Mucosa of rectum (tissue), 2 donors: ENCODE measurements around the gene POLN.
"Not testable (repeated sequence)": the region's sequence is repeated elsewhere in the genome, so short reads cannot be mapped to it uniquely, and the experiment has no call there.

Experiments
- H3K27ac ChIP-seq, 2 donors: one replicate each; pipeline ENCODE4 v1.7.0; 2013; ENCODE audit warnings: inconsistent platforms in 2 of 2, low read depth in 2 of 2, low read length in 2 of 2
- H3K27me3 ChIP-seq, 2 donors: one replicate each; pipeline ENCODE4 v1.7.0; 2013; ENCODE audit warnings: low read length in 2 of 2; ENCODE audit not compliant: control insufficient read depth in 2 of 2, insufficient read depth in 2 of 2
- H3K36me3 ChIP-seq, 2 donors: one replicate each; pipeline ENCODE4 v1.7.0; 2013; ENCODE audit warnings: low read length in 2 of 2; ENCODE audit not compliant: control insufficient read depth in 2 of 2, insufficient read depth in 2 of 2
- H3K4me1 ChIP-seq, 2 donors: one replicate each; pipeline ENCODE4 v1.7.0; 2013; ENCODE audit warnings: low read length in 2 of 2, mild to moderate bottlenecking in 1 of 2; ENCODE audit not compliant: control insufficient read depth in 2 of 2, insufficient read depth in 2 of 2
- H3K4me3 ChIP-seq, 2 donors: one replicate each; pipeline ENCODE4 v1.7.0; 2013; ENCODE audit warnings: low read length in 2 of 2
- H3K9ac ChIP-seq, 2 donors: one replicate each; pipeline ENCODE4 v1.7.0; 2013; ENCODE audit warnings: low read length in 2 of 2, low read depth in 1 of 2, mild to moderate bottlenecking in 1 of 2
- H3K9me3 ChIP-seq, 2 donors: one replicate each; pipeline ENCODE4 v1.7.0; 2013; ENCODE audit warnings: low read length in 2 of 2; ENCODE audit not compliant: control insufficient read depth in 2 of 2
- donor health status: healthy.
- donor health status: Normal muscosa, but diverticular disease.

Gene POLN

DNA sequence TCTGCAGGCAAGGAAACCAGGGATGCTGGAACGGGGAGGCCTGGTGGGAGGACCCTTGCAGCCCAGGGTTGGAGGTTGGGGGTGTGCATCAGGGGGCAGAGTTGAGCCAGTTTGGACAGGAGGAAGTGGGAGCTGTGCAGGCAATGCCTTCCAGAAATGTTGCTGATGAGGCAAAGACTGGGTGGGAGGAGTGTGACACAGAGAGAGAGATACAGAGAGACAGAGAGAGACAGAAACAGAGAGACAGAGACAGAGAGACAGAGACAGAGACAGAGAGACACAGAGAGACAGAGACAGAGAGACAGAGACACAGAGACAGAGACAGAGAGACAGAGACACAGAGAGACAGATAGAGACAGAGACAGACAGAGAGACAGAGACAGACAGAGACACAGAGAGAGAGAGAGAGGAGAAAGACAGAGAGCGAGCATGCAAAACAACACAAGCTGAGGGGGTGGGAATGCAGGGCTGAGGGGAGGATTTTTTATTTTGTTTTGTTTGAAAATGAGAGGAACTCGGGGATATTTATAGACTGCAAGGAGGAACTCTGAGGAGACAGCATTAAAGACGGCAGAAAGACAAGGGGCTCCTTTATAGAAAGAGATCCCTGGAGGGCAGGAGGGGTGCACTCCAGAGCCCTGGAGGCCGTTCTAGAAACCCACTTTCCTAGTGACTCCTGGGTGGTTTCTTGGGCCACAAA lies 1.9 kb upstream of the POLN start:
- Histone ChIP-seq H3K36me3 (peaks cover 0 to 1% of the 10 kb centered on the region in 2 donors), H3K27me3 (no peaks in the 10 kb centered on the region), H3K9me3 (no peaks in the 10 kb centered on the region), H3K4me3 (no peak overlapping the region), H3K27ac (no peak overlapping the region), H3K9ac (no peak overlapping the region), H3K4me1 (peaks cover 22 to 33% of the 10 kb centered on the region in 2 donors)

DNA sequence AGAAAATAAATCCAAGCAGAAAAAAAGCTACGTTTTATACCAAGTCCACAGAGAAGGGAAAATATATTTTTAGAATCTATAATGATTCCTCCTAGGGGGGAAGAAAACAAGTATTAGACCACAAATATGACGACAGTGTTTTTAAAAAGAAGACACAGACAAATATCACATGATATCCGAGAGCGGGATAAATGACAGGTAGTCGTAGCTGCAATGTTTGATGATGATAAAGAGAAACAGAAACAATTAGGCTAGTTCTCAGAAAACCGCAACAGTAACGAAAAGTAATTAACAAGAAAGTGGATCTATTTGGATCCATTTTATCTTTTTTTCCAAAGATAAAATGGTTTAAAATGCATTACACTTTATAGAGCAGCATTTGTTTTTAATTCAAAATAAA lies 918 bp downstream of the POLN start:
- Histone ChIP-seq H3K36me3 (peaks cover 0 to 6% of the 10 kb centered on the region in 2 donors), H3K4me1 (peaks cover 24 to 33% of the 10 kb centered on the region in 2 donors), H3K9me3 (no peaks in the 10 kb centered on the region), H3K4me3 (peak overlapping the region; percentile 91), H3K27ac (peak overlapping the region; percentile 73 to 86), H3K27me3 (no peaks in the 10 kb centered on the region), H3K9ac (peak overlapping the region; percentile 78 to 89)

DNA sequence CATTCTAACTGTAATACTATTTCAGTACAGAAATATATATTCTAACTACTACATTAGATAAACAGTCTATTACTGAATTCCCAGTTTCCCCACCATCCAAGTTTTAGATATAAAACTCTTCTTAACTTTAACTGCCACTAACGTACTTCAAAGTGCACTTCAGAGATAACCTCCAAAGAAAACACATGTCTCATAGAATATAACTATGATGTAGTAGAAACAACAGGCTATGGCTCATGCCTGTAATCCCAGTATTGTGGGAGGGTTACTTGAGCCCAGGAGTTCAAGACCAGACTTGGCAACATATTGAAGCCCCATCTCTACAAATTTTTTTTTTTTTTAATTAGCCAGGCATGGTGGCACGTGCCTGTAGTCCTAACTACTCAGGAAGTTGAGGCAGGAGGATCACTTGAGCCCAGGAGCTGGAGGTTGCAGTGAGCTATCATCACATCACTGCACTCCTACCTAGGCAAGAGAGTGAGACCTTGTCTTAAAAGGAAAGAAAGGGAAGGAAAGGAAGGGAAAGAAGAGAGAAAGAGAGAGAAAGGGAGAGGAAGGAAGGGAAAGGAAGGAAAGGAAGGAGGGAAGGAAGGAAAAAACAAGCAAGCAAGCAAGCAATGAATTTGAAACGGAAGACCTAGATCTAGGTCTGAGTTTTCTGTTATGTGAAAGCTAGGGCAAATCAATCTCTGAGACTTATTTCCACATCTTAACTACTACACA lies 4.8 kb downstream of the POLN start:
- Histone ChIP-seq H3K4me1 (peaks cover 15 to 19% of the 10 kb centered on the region in 2 donors), H3K9ac (no peak overlapping the region), H3K4me3 (no peak overlapping the region), H3K36me3 (peaks cover 11 to 19% of the 10 kb centered on the region in 2 donors), H3K27ac (no peak overlapping the region), H3K9me3 (no peaks in the 10 kb centered on the region), H3K27me3 (no peaks in the 10 kb centered on the region)

DNA sequence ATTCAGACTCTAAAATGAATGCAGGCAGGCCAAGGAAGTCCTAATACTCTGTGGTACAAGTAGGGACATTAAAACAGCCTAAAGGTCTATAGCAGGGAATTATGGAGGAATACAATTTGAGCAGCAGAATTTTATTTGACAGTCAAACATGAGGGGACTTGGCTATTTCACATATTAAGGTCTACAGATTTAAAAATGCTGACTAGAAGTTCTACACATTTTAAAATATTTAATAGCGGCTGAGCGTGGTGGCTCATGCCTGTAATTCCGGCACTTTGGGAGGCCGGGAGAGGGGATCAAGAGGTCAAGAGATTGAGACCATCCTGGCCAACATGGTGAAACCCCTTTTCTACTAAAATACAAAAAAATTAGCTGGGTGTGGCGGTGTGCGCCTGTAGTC lies 10.8 kb downstream of the POLN start:
- no peak overlapping the region for H3K4me3 ChIP-seq

DNA sequence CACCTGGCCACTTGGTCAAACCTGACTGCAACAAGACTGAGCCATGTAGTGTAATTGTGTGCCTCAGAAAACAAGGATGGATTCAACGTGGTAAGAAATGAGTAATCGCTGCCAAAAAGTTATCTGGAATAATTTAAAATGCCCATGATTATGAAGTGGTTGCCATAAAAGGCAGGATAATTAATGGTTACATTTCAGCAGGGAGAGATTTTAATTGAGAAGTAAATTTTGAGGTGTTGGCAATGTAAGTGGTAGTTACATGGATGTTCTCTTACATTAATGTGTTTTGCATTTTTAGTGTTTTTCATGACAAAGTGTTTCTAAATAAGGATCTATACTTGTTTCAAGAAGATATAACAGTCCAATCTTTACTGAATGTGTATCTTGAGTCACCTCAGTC lies 15.7 kb downstream of the POLN start:
- Histone ChIP-seq H3K4me3 (no peak overlapping the region), H3K36me3 (peaks cover 2 to 8% of the 10 kb centered on the region in 2 donors), H3K27me3 (no peaks in the 10 kb centered on the region), H3K27ac (no peak overlapping the region), H3K4me1 (no peaks in the 10 kb centered on the region), H3K9ac (no peak overlapping the region), H3K9me3 (no peaks in the 10 kb centered on the region)

More for the DNA sequence above, 10.8 kb downstream of the POLN start:
- Histone ChIP-seq H3K9ac (no peak overlapping the region), H3K27ac (no peak overlapping the region), H3K36me3 (peaks cover 11 to 16% of the 10 kb centered on the region in 2 donors), H3K4me1 (no peaks in the 10 kb centered on the region), H3K9me3 (no peaks in the 10 kb centered on the region), H3K27me3 (no peaks in the 10 kb centered on the region)

DNA sequence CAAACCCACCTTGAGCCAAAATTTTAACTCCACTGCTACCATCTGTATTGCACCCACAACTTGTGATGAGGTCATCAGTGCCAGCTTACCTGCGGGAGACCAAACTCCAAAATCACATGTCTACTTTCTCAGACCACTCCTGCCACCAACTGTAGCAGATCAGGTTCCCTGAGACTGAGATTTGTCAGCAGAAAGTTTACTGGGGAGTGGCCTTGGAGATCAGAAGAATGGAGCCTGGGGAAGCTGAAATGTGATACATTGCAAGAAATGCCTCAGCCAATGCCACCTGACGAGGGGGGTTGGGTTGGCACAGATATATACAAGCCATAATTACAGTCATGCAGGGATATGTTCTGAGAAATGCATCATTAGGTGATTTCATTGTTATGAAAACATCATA lies 19.1 kb downstream of the POLN start:
- H3K4me1 ChIP-seq, result no peaks in the 10 kb centered on the region
- H3K27me3 ChIP-seq, result no peaks in the 10 kb centered on the region
- H3K9me3 ChIP-seq, result no peaks in the 10 kb centered on the region
- peaks cover 2 to 8% of the 10 kb centered on the region in 2 donors for H3K36me3 ChIP-seq
- H3K9ac ChIP-seq, result no peak overlapping the region
- no peak overlapping the region for H3K27ac ChIP-seq
- no peak overlapping the region for H3K4me3 ChIP-seq

DNA sequence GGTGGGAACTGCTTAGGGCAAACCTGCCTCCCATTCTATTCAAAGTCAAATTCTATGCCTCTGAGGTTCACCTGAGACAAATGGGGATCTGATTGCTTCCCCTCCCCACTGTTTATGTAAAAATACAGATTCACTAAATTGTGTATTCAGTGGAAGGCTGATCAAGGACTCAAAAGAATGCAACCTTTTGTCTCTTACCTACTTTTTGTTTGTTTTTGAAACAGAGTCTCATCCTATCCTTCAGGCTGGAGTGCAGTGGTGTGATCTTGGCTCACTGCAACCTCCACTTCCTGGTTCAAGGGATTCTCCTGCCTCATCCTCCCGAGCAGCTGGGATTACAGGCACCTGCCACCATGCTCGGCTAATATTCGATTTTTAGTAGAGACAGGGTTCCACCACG lies 20.5 kb downstream of the POLN start:
- H3K4me1 ChIP-seq, H3K9ac ChIP-seq, H3K27me3 ChIP-seq, H3K4me3 ChIP-seq, H3K36me3 ChIP-seq, H3K9me3 ChIP-seq, H3K27ac ChIP-seq: not testable (repeated sequence)

DNA sequence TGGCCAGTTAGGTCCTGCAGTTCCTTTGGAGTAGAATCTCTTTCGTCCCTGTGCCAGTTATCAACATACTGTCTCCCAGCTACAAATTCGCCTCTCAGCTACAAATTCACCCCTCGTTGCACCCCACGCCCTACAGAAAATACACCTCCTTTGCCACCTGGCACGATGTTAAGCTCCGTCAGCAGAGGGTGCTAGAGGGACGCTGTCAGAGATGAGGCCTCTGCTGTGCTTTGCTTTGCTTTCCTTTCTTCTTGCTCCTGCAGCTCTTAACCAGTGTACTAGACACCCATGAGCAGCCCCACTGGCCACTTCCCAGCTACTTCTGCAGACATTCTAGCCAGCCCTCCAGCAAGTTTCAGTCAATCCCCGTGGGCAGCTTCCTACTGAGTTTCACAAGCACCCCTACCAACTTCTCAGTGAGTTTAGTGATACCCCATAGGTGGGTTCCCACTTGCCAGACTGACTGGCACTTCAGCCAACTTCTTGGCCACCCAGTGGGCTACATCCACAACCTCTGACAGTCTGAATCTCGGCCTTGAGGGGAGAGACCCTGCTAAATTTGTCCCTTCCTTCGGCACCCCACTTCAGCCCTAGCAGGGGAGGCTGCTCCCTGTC lies 21.8 kb downstream of the POLN start:
- no peak overlapping the region for H3K27ac ChIP-seq
- peaks cover 0 to 8% of the 10 kb centered on the region in 2 donors for H3K36me3 ChIP-seq
- no peak overlapping the region for H3K9ac ChIP-seq
- H3K27me3 ChIP-seq, result no peaks in the 10 kb centered on the region
- no peak overlapping the region for H3K4me3 ChIP-seq
- no peaks in the 10 kb centered on the region for H3K4me1 ChIP-seq
- H3K9me3 ChIP-seq, result no peaks in the 10 kb centered on the region

DNA sequence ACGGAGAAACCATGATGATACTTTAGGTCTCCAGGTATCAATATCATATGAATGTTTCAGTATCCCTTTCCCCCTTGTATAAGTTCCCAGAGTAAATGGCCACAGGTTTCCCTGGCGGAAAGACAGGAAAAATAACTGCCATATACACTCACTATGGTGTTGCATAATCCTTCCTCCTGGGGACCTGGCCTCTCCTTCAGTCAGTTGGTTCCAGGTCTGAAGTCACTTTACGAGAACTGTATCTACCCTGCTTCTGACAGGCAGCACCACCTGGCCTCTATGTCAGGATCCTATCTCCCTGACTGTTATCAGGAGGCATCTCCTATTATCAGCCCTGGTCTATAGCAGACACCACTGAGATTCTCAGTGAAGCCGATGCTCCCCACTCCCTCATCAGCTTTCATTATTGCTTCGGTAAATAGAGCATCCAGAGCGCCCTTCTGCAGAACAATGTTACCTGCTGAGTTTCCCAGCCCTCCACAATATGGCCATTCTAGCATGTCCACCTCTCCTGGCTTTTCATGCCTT lies 22.6 kb downstream of the POLN start:
- H3K4me1 ChIP-seq, result no peaks in the 10 kb centered on the region
- H3K9ac ChIP-seq, result no peak overlapping the region
- no peaks in the 10 kb centered on the region for H3K27me3 ChIP-seq
- H3K4me3 ChIP-seq, result no peak overlapping the region
- no peak overlapping the region for H3K27ac ChIP-seq
- H3K9me3 ChIP-seq, result no peaks in the 10 kb centered on the region
- H3K36me3 ChIP-seq, result peaks cover 0 to 8% of the 10 kb centered on the region in 2 donors

DNA sequence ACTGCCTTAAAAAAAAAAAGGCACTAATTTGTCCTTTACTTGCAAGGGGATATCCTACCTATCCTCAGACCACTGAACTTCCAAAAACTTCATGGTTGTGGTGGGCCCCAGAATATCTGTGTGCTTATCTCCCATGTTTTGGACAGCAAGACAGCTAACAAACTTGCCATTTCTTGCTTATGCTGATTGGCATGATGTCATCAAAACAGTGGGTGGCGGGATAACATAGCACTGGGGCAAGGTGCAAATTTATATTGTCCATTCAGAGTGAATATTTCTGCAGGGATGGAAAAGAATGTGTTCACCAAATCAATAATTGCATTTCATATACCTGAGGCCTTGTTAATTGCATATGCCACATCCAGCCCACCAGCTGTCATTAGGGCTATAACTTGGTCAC lies 23.5 kb downstream of the POLN start:
- no peak overlapping the region for H3K27ac ChIP-seq
- no peaks in the 10 kb centered on the region for H3K4me1 ChIP-seq
- H3K4me3 ChIP-seq, result no peak overlapping the region

More for the DNA sequence above, 23.5 kb downstream of the POLN start:
- Histone ChIP-seq H3K27me3 (no peaks in the 10 kb centered on the region), H3K9ac (no peak overlapping the region), H3K9me3 (no peaks in the 10 kb centered on the region), H3K36me3 (peaks cover 0 to 6% of the 10 kb centered on the region in 2 donors)
